GM10248 (cell line): ENCODE results near the gene ZKSCAN1.

Experiments
- CTCF ChIA-PET: fragments of 300-600 bp; sonication (Branson Sonifier 250); formaldehyde crosslinking; extraction: SDS; loops from one replicate; lab custom pipeline; 2021; ENCODE audit warnings: antibody characterized with exemption; lab: Yijun Ruan, JAX
- POLR2A ChIA-PET: fragments of 350-650 bp; sonication (Branson Sonifier 250); formaldehyde crosslinking; extraction: SDS; loops from one replicate; lab custom pipeline; 2020; ENCODE audit warnings: antibody characterized with exemption; lab: Yijun Ruan, JAX
- DNase-seq: peaks from one replicate; pipeline ENCODE4 v3.0.0; 2012; ENCODE audit errors: extremely low spot score
- CTCF ChIP-seq: IDR thresholded peaks from 2 replicates; pipeline ENCODE4 v1.5.1; 2012; ENCODE audit warnings: mild to moderate bottlenecking, low read depth; ENCODE audit errors: extremely low read depth, missing control alignments, control extremely low read depth

Gene ZKSCAN1

GRCh38 chr7:100049441-100050291, 34.3 kb downstream of the ZKSCAN1 start, which contains the start of gene ZSCAN21:
TSS of gene ZSCAN21 (plus strand) at chr7:100049774. CDS start at chr7:100057007, 7,233 bp downstream.
- CTCF ChIA-PET, result interaction anchor here (0.9 to 2.0 kb wide), 9 partner anchors 9 to 168 kb away, joined by 3 to 7 read pairs (median 4); partner anchors contain the start of gene ZNF3
- TF ChIP-seq CTCF, result peak; percentile 32
- DNase-seq, result peak; percentile 91
- POLR2A ChIA-PET, result interaction anchor here (1.0 kb wide), 2 partner anchors 10 to 30 kb away, joined by 3 to 4 read pairs; no protein-coding TSS in a partner anchor

DNA sequence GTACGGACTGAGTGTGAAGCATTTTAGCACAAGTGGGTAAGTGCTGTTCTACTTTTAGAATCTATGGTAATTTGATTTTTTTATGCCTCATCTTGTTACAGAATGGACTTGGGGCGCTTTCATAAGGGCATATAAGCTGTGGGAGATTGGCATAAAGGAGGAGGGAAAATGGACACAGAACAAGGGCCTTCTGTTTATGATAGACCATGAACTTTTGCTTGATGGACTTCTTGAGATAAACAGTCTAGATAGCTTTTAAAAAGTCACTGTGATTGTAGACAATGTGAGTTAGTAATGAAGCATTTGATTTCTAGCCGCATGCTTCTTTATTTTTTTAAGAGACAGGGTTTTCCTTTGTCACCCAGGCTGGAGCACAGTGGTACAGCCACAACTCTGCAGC, 36.2 kb downstream of the ZKSCAN1 start:
- CTCF ChIA-PET, result interaction anchor here (1.3 to 3.2 kb wide), 6 partner anchors 12 to 133 kb away, joined by 3 to 22 read pairs (median 6); no protein-coding TSS in a partner anchor
- TF ChIP-seq CTCF, result no peak
- POLR2A ChIA-PET, result no interaction called here
- no peak for DNase-seq

DNA sequence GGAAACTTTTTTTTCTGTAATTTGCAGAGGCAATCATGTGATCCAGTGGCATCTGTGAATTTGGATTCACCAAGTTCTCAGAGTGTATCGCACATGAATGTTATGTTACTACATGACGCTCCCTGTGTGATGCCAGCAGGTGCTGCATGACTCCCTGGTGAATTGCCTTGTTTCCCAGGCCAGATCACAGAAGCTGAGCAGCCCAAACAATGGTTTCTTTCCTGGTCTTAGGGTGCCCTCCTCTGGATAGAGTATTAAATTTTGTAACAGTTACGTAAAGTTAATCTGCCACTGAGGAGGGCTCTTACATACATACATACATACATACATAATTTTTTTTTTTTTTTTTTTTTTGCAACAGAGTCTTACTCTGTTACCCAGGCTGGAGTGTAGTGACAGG, 37.8 kb downstream of the ZKSCAN1 start:
- no peak for TF ChIP-seq CTCF
- POLR2A ChIA-PET, result interaction anchor here (0.7 kb wide), 1 partner anchor 438 kb away, joined by 6 read pairs; no protein-coding TSS in a partner anchor
- peak; percentile 40 for DNase-seq
- CTCF ChIA-PET, result interaction anchor here (1.0 to 3.2 kb wide), 13 partner anchors 10 to 139 kb away, joined by 3 to 22 read pairs (median 4); partner anchors contain the start of gene ZKSCAN1

DNA sequence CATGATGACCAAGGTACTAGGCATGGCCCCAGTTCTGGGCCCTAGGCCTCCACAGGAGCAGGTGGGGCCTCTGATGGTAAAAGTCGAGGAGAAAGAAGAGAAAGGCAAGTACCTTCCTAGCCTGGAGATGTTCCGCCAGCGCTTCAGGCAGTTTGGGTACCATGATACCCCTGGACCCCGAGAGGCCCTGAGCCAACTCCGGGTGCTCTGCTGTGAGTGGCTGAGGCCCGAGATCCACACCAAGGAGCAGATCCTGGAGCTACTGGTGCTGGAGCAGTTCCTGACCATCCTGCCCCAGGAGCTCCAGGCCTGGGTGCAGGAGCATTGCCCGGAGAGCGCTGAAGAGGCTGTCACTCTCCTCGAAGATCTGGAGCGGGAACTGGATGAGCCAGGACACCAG, 41.6 kb downstream of the ZKSCAN1 start:
- CTCF ChIA-PET, result interaction anchor here (0.8 to 2.6 kb wide), 2 partner anchors 63 to 67 kb away, joined by 3 to 8 read pairs; no protein-coding TSS in a partner anchor
- POLR2A ChIA-PET, result no interaction called here
- no peak for TF ChIP-seq CTCF
- DNase-seq, result no peak

DNA sequence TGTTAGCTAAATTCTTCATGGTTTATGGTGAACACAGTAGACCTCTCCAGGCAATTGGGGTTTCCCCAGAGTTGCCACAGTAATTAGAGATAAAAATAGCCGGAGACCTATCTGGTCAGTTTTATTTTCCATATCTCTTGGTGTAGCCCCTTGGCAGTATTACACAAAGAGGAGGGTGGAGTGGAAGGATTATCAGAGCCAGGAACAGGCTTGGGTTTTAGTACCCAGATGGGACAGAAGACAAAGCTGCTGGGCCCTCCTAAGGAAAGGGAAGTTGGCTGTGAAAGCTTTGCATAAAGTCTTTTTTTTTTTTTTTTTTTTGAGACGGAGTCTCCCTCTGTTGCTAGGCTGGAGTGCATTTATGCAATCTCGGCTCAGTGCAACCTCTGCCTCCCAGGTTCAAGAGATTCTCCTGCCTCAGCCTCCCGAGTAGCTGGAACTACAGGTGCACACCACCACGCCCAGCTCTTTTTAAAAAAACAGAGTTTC, 43.9 kb downstream of the ZKSCAN1 start:
- POLR2A ChIA-PET, result interaction anchor here (0.6 to 1.8 kb wide), 3 partner anchors 10 to 540 kb away, joined by 3 to 4 read pairs (median 3); partner anchors contain the start of gene ZSCAN21

More for the DNA sequence above, 43.9 kb downstream of the ZKSCAN1 start:
- DNase-seq, result no peak
- TF ChIP-seq CTCF, result no peak
- CTCF ChIA-PET, result interaction anchor here (1.2 to 2.6 kb wide), 6 partner anchors 10 to 145 kb away, joined by 3 to 8 read pairs (median 5); partner anchors contain the start of gene ZSCAN21
